Measurements from ENCODE around the gene PPHLN1.

- TF ChIP-seq FOXA1 (IDR thresholded peaks at IDR 0.05) (no peak), FOXM1 (IDR thresholded peaks at IDR 0.05; ENCODE audit: borderline replicate concordance) (no peak), HDGF (IDR thresholded peaks at IDR 0.05; ENCODE audit: borderline replicate concordance) (no peak), SP1 (IDR thresholded peaks at IDR 0.05) (no peak), SUZ12 (IDR thresholded peaks at IDR 0.05) (no peak), NFRKB (IDR thresholded peaks at IDR 0.05) (no peak), ELF4 (IDR thresholded peaks at IDR 0.05) (no peak)
These were observed 37.4 kb upstream of the PPHLN1 start for GRCh38 chr12:42288544-42288943.
